HG03342 (cell line): ENCODE data around the gene FAM180B.

Experiments used
- ATAC-seq: cut with Tn5 transposase; IDR thresholded peaks from one replicate; pipeline ENCODE4 v1.9.1; 2021; ENCODE audit warnings: mild to moderate bottlenecking, moderate library complexity; ENCODE audit not compliant: unreplicated experiment

FAM180B gene

GRCh38 chr11:47566149-47566698 lies 20.3 kb upstream of the FAM180B start:
- no peak for ATAC-seq

GRCh38 chr11:47569646-47570045 lies 16.8 kb upstream of the FAM180B start:
- ATAC-seq = no peak

GRCh38 chr11:47570651-47571356 lies 15.7 kb upstream of the FAM180B start:
- ATAC-seq = no peak

- ATAC-seq = no peak
These were observed 15.1 kb upstream of the FAM180B start for GRCh38 chr11:47571357-47571729.

GRCh38 chr11:47571895-47572294 lies 14.6 kb upstream of the FAM180B start:
- ATAC-seq = no peak

- no peak for ATAC-seq
These were observed 13.7 kb upstream of the FAM180B start for GRCh38 chr11:47572715-47573255.

- ATAC-seq = no peak
These were observed 13.2 kb upstream of the FAM180B start for GRCh38 chr11:47573321-47573720.

- ATAC-seq = no peak
These were observed 8.9 kb upstream of the FAM180B start for GRCh38 chr11:47577460-47578041.

- ATAC-seq = peak; percentile 88
These were observed 7.7 kb upstream of the FAM180B start, which contains the start of the genes KBTBD4 and NDUFS3 for GRCh38 chr11:47578524-47579494. Gene KBTBD4 (minus strand): TSS chr11:47578970. CDS start chr11:47578951, 19 bp downstream. Gene NDUFS3 (plus strand): TSS chr11:47579074. CDS start chr11:47579092, 18 bp downstream.

GRCh38 chr11:47583844-47584243 lies 2.6 kb upstream of the FAM180B start:
- no peak for ATAC-seq

- ATAC-seq = no peak
These were observed 700 bp downstream of the FAM180B start for GRCh38 chr11:47587039-47587716.

GRCh38 chr11:47587723-47588326 lies 1.3 kb downstream of the FAM180B start:
- no peak for ATAC-seq

- ATAC-seq = no peak
These were observed 2.6 kb downstream of the FAM180B start for GRCh38 chr11:47589118-47589517.

- ATAC-seq = no peak
These were observed 3.1 kb downstream of the FAM180B start for GRCh38 chr11:47589584-47589976.

GRCh38 chr11:47589977-47590861 lies 3.7 kb downstream of the FAM180B start:
- no peak for ATAC-seq

- no peak for ATAC-seq
These were observed 5.3 kb downstream of the FAM180B start for GRCh38 chr11:47591764-47592163.

GRCh38 chr11:47592251-47592650 lies 5.8 kb downstream of the FAM180B start:
- no peak for ATAC-seq

GRCh38 chr11:47592970-47593369 lies 6.5 kb downstream of the FAM180B start:
- no peak for ATAC-seq

GRCh38 chr11:47593492-47593933 lies 7.0 kb downstream of the FAM180B start:
- no peak for ATAC-seq
